Raji (cell line): ENCODE measurements around the gene AKR1C8.

Experiments used
- POLR2A ChIP-seq: IDR thresholded peaks from 2 replicates; pipeline ENCODE4 v1.6.1; 2011; ENCODE audit warnings: low read depth, low read length, control low read depth; ENCODE audit not compliant: insufficient read depth

Gene AKR1C8

DNA sequence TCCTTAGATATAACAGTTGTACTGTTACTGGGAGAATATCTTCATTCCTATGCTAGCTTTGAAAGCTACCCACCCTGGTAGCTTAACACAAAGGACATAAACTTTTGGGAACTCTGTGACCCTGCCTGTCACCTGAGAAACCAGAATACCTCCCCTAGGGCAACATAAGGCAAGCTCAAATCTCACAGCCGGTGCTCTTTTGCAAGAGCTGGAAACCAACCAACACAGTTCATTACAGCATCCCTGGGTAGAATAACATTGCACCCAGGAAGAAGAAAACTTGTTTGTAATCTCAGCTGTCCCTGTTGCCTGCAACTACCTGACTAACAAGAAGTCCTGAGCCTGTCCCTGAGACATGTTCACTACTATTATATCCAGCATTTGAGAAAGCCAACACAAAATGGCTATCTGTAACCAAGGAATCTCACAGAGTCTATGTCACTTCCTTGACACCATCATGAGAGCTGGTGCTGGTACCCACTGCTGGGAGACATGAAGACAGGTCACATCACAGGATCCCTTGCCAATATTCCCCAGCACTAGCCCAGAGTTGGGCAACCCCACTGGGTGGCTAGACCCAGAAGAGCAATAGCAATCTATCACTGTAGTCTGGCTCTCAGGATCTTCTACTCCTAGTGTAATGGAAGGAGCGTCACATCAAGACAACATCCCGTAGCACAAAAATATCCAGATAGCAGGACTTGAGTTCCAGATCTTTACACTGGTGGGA, 59.5 kb downstream of the AKR1C8 start:
- no peak for TF ChIP-seq POLR2A

DNA sequence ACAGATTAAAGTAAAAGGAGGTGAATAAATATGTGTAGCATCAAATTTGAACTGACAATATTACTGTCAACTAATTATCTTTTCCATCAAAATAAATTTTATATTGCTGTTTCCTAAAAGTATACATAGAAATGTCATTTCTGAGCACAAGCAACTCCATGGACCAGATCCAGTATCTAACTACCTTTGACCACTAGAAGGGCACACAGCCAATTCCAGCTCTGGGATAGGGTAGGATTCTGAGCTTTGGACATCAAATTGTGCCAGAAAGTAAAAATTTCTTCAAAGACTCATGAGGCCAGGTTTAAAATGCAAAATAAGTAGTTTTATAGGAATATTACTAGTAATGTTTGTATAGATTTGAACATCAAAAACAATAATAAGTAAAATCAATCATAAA, 61.1 kb downstream of the AKR1C8 start:
- no peak for TF ChIP-seq POLR2A

DNA sequence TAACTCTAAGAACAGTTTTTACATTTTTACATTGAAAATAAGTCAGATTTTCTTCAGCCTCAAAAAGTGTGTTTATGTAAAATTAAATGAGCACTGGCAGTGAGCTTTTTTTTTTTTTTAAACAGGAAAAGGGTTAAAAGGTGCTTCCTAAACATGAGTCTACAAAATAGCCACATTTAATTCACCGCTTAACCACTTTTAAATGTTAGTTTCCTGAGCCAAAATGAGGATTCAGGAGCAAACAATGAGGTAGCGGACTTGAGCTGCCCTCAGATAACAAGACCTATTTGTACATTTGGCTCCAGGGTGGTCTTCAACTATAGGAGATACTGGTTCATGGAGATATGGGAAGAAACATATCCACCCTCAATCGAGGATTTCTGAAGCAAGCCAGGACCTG, 67.9 kb downstream of the AKR1C8 start:
- TF ChIP-seq POLR2A, result no peak

DNA sequence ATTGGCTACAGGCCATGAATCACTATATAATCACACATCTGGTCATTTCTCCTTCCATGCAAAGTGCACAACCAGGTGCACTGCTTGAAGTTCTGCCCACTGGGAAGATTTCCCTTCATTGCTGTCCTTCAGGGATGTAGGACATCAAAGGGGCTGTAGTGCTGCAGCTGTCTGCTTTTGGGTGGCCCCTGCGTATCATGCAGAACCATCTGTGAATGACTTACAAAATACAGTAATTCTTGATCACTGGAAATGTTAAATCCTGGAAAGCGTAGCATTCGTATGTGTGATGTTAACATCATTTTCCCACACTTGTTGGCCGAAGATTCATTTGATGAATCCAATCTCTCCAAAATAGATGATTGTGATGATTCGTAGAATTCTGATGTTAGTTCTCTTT, 68.3 kb downstream of the AKR1C8 start:
- TF ChIP-seq POLR2A, result no peak

DNA sequence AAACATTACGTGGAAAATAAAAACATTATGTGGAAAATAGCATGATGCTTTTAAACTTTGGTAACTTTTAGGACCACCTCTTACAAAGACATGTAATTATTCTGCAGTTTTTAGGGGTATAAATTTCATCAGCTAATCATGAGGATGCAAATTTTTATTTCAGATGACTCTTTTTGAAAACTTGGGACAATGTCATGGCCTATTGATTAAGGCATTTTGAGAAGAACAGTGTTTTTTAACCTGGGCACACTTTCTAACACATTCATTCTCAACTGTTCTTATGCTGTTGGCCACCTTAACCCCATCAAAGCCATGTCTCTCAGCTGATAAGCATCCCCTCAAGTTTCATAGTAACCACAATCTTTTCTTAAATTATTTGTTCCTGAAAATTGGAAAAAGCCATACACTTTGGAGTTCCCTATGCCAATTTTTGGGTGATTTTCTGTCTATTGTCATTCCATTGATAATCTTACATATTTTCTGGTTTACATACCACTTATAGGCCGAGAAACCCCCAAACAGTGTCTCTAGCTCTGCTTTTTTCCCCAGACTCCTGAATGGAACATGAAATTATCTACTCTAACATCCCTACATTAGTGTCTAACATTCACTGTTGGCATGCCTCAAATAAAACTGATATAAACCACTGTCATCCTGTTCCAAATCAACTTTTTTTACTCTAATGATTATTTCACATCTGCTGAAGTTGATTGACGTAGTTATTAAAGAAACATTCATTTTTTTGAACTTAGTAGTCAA, 76.1 kb downstream of the AKR1C8 start:
- TF ChIP-seq POLR2A, result no peak

DNA sequence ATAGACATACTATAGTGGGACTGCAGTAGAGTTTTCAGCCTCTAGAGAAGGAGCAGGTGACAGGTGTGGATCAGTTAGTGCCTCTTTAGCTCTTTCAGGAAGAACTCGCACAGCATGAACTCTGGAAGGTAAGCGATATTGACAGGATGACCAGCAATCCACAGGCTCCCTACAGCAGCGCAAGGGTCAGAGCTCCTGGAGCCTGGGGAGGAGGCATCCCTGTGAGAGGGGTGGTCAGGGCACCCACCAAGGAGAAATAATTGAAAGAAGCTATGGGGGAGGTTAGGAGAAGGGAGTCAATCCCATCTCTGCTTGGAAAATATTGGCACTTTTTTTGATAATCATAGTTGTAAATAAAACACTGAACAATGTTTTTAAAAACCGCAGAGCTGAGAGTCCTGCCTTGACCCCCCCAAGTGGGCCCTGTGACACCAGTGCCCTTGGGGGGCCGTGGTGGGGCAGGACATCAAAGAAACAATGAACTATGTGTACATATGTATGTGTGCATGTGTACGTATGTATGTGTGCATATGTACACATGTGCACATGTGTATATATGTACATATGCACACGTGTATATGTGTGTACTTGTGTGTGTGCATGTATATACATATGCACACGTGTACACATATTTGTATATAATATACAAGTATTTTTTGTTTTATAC, 77.0 kb downstream of the AKR1C8 start:
- TF ChIP-seq POLR2A, result no peak

DNA sequence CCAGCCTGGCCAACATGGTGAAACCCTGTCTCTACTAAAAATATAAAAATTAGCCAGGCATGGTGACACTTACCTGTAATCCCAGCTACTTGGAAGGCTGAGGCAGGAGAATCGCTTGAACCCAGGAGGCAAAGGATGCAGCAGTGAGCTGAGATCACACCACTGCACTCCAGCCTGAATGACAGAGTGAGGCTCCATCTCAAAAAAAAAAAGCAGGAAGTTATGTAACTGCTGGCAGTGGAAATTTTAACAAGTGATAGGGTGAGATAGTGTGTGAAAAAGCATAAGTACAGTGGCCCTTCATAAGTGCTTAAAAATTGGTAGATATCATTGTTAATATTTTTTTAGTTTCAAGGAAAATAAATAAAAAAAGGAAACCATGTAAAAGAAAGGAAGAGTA, 78.4 kb downstream of the AKR1C8 start:
- no peak for TF ChIP-seq POLR2A

DNA sequence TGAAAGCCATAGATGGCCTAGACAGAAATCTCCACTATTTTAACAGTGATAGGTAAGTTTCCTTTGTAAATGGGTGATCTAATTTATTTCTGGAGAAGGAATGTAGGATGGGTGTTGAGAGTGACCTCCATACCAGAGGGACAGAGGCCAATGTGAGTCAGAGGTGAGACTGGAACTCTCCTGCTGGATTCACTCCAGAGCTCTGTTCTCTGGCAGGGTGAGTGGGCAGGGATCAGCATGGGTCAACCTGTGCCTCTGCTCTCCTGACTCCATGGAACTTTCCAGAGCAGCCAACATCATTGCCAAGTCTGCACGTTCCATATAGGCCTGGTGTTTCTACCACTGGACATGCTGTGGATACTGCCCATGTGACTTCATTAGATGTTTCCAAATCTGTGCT, 79.3 kb downstream of the AKR1C8 start:
- TF ChIP-seq POLR2A, result no peak
